ENCODE measurements around the gene GAMT.

The GAMT gene

DNA sequence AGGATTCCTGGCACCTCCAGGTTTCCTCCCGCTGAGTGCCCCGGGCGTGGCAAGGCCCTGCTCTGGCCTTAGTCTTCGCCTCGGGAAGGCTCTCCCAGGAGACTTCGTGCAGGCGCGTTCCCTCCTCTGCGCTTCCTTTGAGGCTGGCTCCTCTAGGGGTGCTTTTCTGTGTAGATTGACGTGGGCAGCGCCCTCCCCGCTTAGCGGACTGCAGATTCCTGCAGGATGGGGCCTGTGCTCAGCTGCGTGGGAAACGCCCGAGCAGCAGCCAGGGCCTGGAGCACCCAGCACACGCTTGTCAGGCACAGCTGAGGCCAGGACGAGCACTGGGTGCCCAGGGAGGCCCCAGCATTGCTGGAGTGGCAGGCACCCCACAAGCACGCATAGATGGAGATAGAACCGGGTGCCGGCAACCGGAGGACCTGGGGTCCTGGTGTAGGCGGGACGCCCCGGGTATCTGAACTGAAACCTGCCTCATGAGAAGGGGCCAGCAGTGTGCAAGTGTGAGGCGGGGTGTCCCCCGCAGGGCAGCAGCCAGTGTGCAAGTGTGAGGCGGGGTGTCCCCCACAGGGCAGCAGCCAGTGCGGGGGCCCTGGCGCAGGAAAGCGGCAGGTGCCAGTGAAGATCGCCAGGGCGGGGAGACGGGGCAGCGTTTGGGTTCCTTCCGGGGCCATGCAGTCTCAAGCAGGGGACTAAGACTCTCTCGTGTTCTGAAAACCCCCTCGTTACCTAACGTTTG, 14.2 kb downstream of the GAMT start:
- H3K27ac ChIP-seq: peak overlapping the region; percentile 90
- POLR2A ChIA-PET (ENCODE audit: low non-redundant PET): no interaction called here
- TF ChIP-seq, protein P1, sequence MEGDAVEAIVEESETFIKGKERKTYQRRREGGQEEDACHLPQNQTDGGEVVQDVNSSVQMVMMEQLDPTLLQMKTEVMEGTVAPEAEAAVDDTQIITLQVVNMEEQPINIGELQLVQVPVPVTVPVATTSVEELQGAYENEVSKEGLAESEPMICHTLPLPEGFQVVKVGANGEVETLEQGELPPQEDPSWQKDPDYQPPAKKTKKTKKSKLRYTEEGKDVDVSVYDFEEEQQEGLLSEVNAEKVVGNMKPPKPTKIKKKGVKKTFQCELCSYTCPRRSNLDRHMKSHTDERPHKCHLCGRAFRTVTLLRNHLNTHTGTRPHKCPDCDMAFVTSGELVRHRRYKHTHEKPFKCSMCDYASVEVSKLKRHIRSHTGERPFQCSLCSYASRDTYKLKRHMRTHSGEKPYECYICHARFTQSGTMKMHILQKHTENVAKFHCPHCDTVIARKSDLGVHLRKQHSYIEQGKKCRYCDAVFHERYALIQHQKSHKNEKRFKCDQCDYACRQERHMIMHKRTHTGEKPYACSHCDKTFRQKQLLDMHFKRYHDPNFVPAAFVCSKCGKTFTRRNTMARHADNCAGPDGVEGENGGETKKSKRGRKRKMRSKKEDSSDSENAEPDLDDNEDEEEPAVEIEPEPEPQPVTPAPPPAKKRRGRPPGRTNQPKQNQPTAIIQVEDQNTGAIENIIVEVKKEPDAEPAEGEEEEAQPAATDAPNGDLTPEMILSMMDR (conservative IDR thresholded peaks at IDR 0.05; ENCODE audit: low read depth): no peak
- DNase-seq (ENCODE audit: low spot score): no peak
- CTCF ChIA-PET: no interaction called here

DNA sequence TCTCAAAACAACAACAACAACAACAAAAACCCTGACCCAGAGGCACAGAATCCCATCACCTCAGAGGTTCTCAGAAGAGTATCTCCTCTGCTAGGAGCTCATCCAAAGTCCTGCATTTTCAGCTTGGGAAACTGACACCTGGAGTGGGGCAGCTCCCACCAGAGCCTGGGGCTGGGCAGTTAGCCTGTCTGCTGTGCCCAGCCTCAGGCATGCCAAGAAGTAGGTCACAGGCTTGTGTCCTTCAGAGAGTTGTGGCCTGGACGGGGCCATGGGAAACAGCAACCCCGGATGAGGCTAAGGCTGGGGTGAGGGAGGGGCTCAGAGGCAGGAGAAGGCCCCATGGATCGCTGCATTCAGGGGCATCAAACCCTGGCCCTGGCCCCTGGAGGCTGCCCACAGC, 15.5 kb downstream of the GAMT start:
- DNase-seq (ENCODE audit: low spot score): no peak
- H3K27ac ChIP-seq: peak overlapping the region; percentile 90
- ChIA-PET POLR2A (ENCODE audit: low non-redundant PET) (interaction anchor here (1.0 kb wide), 1 partner anchor 31 kb away, joined by 4 read pairs; a partner anchor contains a TSS), CTCF (interaction anchor here (0.7 kb wide), 2 partner anchors 60 to 257 kb away, joined by 3 read pairs; no protein-coding TSS in a partner anchor)
- TF ChIP-seq, protein P1 (conservative IDR thresholded peaks at IDR 0.05; ENCODE audit: low read depth): no peak

DNA sequence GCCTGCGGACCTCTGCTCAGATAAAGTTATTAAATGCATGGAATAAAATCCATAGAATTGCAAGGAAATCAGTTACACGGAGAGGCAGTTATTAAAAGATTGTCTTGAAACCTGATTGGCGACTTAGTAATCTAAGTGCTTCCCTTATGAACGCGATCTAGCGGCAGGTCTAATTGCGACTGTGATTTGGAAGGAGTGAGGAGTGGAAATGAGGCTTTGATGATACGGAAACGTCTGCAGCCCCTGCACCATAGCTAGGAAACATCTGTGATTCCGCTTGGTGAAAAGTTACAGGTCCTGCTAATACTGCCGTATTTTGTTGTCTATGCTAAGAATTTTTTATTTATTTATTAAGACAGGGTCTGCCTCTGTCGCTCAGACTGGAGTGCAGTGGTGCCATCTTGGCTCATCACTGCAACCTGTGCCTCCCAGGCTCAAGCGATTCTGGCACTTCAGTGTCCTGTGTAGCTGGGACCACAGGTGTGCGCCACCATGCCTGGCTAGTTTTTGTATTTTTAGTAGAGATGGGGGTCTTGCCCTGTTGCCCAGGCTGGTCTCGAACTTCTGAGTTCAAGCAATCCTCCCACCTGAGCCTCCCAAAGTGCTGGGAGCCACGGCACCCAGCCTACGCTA, 16.7 kb downstream of the GAMT start:
- H3K27ac ChIP-seq: peak overlapping the region; percentile 90
- ChIA-PET CTCF (interaction anchor here (0.7 to 1.0 kb wide), 2 partner anchors 69 to 334 kb away, joined by 3 read pairs; no protein-coding TSS in a partner anchor), POLR2A (ENCODE audit: low non-redundant PET) (interaction anchor here (0.5 kb wide), 1 partner anchor 30 kb away, joined by 4 read pairs; a partner anchor contains a TSS)
- DNase-seq (ENCODE audit: low spot score): no peak
- TF ChIP-seq, protein P1 (conservative IDR thresholded peaks at IDR 0.05; ENCODE audit: low read depth): no peak

DNA sequence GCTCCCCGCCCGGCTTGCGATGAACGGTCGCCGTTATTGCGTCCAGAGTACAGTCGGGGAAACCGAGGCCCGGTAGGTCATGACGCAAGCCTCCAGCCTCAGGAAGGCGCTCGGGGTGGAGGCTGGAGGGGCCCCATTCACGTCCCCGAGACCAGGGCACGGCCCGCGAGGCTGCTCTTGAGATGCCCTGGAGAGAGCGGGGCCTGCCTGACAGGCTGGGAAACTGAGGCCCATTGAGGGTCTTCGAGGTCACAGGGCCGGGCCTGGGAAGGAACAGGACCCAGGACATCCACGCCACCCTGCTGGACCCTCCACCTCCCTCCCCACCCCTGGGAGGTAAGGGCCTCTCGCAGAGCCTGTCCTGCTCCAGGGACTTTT, 17.3 kb downstream of the GAMT start:
- TF ChIP-seq, protein P1 (conservative IDR thresholded peaks at IDR 0.05; ENCODE audit: low read depth): no peak
- CTCF ChIA-PET: interaction anchor here (0.7 to 1.0 kb wide), 2 partner anchors 68 to 334 kb away, joined by 3 read pairs; no protein-coding TSS in a partner anchor
- H3K27ac ChIP-seq: peak overlapping the region; percentile 90
- DNase-seq (ENCODE audit: low spot score): no peak
- POLR2A ChIA-PET (ENCODE audit: low non-redundant PET): interaction anchor here (0.5 kb wide), 1 partner anchor 29 kb away, joined by 4 read pairs; a partner anchor contains a TSS

DNA sequence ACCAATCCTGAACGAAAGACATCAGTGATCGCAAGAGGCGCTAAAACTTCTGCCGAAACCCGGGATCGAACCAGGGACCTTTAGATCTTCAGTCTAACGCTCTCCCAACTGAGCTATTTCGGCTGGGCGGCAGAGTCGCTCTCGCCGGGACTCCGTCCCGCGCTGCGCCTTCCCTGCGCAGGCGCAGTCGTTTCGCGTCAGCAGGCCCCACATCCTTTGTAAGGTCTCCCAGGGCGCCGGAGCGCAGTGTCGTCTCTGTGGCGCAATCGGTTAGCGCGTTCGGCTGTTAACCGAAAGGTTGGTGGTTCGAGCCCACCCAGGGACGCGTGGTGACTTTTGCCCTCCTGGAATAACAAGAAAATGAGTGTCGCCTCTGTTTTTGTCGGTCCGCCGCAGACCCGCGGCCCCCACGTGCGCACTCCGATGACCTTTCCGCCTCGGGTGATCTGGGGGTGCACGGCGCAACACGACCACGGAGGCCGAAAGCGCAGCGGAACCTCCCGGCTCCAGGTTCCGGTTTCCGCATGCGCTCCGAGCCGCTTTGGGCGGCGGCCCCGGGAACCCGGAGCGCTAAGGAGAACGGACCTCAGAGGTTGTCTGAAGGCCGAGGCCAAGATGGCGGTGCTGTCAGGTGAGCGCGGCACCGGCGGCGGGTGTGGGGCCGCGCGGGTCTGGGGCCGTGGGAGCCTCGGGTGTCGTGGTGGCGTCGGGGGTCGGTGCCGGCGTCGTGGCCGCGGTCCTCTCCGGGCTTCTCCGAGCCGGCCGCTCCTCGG, 17.8 kb downstream of the GAMT start, which contains the start of gene NDUFS7:
Gene NDUFS7 (plus strand): TSS at position 596 of the 773 bp plus-strand sequence. CDS start 20 bp downstream, at position 616.
- TF ChIP-seq, protein P1 (conservative IDR thresholded peaks at IDR 0.05; ENCODE audit: low read depth): no peak
- peak; percentile 72 for DNase-seq (ENCODE audit: low spot score)
- peak within 1 kb of the TSS; percentile 90 for H3K27ac ChIP-seq
- ChIA-PET CTCF (interaction anchor here (1.0 kb wide), 1 partner anchor 68 kb away, joined by 3 read pairs; no protein-coding TSS in a partner anchor), POLR2A (ENCODE audit: low non-redundant PET) (no interaction called here)

DNA sequence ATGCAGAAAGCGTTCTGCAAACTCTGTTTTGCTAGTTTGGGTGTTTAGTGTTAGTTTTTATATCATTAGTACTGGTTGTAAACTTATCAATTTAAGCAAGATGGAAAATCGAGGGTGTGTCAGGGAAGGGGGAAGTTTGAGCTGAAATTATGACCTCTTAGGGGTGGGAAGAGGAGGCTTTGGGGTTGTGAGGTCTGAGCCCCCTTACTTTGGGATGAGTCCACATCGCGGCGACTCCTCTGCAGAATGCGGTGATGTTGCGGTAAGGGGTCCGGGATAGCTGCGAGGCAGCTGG, 18.4 kb downstream of the GAMT start:
- no peak for DNase-seq (ENCODE audit: low spot score)
- ChIA-PET CTCF (no interaction called here), POLR2A (ENCODE audit: low non-redundant PET) (no interaction called here)
- H3K27ac ChIP-seq: peak overlapping the region; percentile 90
- TF ChIP-seq, protein P1 (conservative IDR thresholded peaks at IDR 0.05; ENCODE audit: low read depth): no peak
